Measurements from ENCODE around the gene PTBP1.

Gene PTBP1

GRCh38 chr19:808423-808775, 11.1 kb downstream of the PTBP1 start:
- Histone ChIP-seq H3K27me3 (ENCODE audit: low read length) (no peaks in the 10 kb centered on the region), H3K36me3 (ENCODE audit: low read length) (peaks cover 15% of the 10 kb centered on the region; the same call in 1 of the 2 replicates), H2AFZ (ENCODE audit: low read depth, low read length, severe bottlenecking) (no peak overlapping the region), H3F3A (ENCODE audit: insufficient read depth) (peaks cover 20% of the 10 kb centered on the region), H3K9me3 (ENCODE audit: insufficient read depth, low read length) (no peaks in the 10 kb centered on the region), H3K9me2 (replicated peaks; ENCODE audit: insufficient read depth, low read length) (no peaks in the 10 kb centered on the region), H3K79me2 (ENCODE audit: insufficient read depth, low read length) (peaks cover 35% of the 10 kb centered on the region), H3K9ac (ENCODE audit: low read length) (no peak overlapping the region), H3K27ac (ENCODE audit: low read depth, low read length) (no peak overlapping the region), H3K4me2 (ENCODE audit: low read depth, low read length, poor library complexity, severe bottlenecking) (no peak overlapping the region), H4K20me1 (ENCODE audit: low read depth, low read length) (peaks cover 10% of the 10 kb centered on the region; the same call in 1 of the 2 replicates), H3K4me3 (ENCODE audit: insufficient read depth, low read length, poor library complexity, severe bottlenecking) (no peak overlapping the region)
- TF ChIP-seq CTCF (IDR thresholded peaks at IDR 0.05; ENCODE audit: insufficient read depth, low read length, poor library complexity, severe bottlenecking) (no peak), EZH2phosphoT487 (conservative IDR thresholded peaks at IDR 0.05; ENCODE audit: low read length) (no peak)

GRCh38 chr19:810077-810855, 13.0 kb downstream of the PTBP1 start:
- TF ChIP-seq EZH2phosphoT487 (conservative IDR thresholded peaks at IDR 0.05; ENCODE audit: low read length) (no peak), CTCF (IDR thresholded peaks at IDR 0.05; ENCODE audit: insufficient read depth, low read length, poor library complexity, severe bottlenecking) (no peak)
- no peaks in the 10 kb centered on the region for H3K9me2 ChIP-seq (replicated peaks; ENCODE audit: insufficient read depth, low read length)
- H3K36me3 ChIP-seq (ENCODE audit: low read length) = peaks cover 12% of the 10 kb centered on the region; the same call in 1 of the 2 replicates
- no peak overlapping the region for H3K9ac ChIP-seq (ENCODE audit: low read length)
- H3K27ac ChIP-seq (ENCODE audit: low read depth, low read length) = no peak overlapping the region
- H3K9me3 ChIP-seq (ENCODE audit: insufficient read depth, low read length) = no peaks in the 10 kb centered on the region
- no peaks in the 10 kb centered on the region for H3K27me3 ChIP-seq (ENCODE audit: low read length)
- H4K20me1 ChIP-seq (ENCODE audit: low read depth, low read length) = peaks cover 10% of the 10 kb centered on the region; the same call in 1 of the 2 replicates
- H3K4me2 ChIP-seq (ENCODE audit: low read depth, low read length, poor library complexity, severe bottlenecking) = no peak overlapping the region
- no peak overlapping the region for H3K4me3 ChIP-seq (ENCODE audit: insufficient read depth, low read length, poor library complexity, severe bottlenecking)
- peaks cover 20% of the 10 kb centered on the region for H3F3A ChIP-seq (ENCODE audit: insufficient read depth)
- peaks cover 16% of the 10 kb centered on the region; the same call in 1 of the 2 replicates for H3K79me2 ChIP-seq (ENCODE audit: insufficient read depth, low read length)
- H2AFZ ChIP-seq (ENCODE audit: low read depth, low read length, severe bottlenecking) = no peak overlapping the region

GRCh38 chr19:810883-811489, 13.7 kb downstream of the PTBP1 start:
- no peak overlapping the region for H3K9ac ChIP-seq (ENCODE audit: low read length)
- H3F3A ChIP-seq (ENCODE audit: insufficient read depth) = peaks cover 20% of the 10 kb centered on the region
- H4K20me1 ChIP-seq (ENCODE audit: low read depth, low read length) = peaks cover 10% of the 10 kb centered on the region; the same call in 1 of the 2 replicates
- H3K79me2 ChIP-seq (ENCODE audit: insufficient read depth, low read length) = 0 out of 2 replicates have a peak, but pooled peaks cover 11% of the 10 kb centered on the region
- H2AFZ ChIP-seq (ENCODE audit: low read depth, low read length, severe bottlenecking) = no peak overlapping the region
- H3K4me2 ChIP-seq (ENCODE audit: low read depth, low read length, poor library complexity, severe bottlenecking) = no peak overlapping the region
- H3K27me3 ChIP-seq (ENCODE audit: low read length) = no peaks in the 10 kb centered on the region
- no peak overlapping the region for H3K4me3 ChIP-seq (ENCODE audit: insufficient read depth, low read length, poor library complexity, severe bottlenecking)
- no peak overlapping the region for H3K27ac ChIP-seq (ENCODE audit: low read depth, low read length)
- H3K9me2 ChIP-seq (replicated peaks; ENCODE audit: insufficient read depth, low read length) = no peaks in the 10 kb centered on the region
- H3K9me3 ChIP-seq (ENCODE audit: insufficient read depth, low read length) = no peaks in the 10 kb centered on the region
- TF ChIP-seq CTCF (IDR thresholded peaks at IDR 0.05; ENCODE audit: insufficient read depth, low read length, poor library complexity, severe bottlenecking) (no peak), EZH2phosphoT487 (conservative IDR thresholded peaks at IDR 0.05; ENCODE audit: low read length) (no peak)
- peaks cover 12% of the 10 kb centered on the region; the same call in 1 of the 2 replicates for H3K36me3 ChIP-seq (ENCODE audit: low read length)

All from SU-DHL-6 (cell line).